HG03064 (cell line): ENCODE data around the gene CSRNP3.

Source experiments
- ATAC-seq: cut with Tn5 transposase; IDR thresholded peaks from one replicate; pipeline ENCODE4 v1.9.1; 2021; ENCODE audit warnings: low read depth; ENCODE audit not compliant: unreplicated experiment

CSRNP3 gene

DNA sequence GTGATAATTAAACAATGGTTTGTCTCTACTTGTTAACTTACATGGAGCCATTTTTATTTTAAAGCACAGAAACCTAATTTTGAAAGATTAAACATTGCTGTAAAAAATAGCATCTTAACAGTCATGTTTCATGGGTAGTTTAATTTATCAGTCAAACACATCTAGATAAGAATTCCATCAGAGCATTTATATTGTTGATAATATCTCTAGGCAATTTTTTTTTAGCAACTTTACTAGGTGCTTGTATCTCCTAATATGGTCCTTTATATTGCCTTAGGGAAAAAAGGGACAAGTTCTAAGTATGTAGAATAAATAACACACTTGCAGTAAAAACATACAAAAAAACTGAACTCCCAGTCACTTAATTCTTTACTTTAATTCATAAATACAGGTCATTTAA, 863 bp downstream of the CSRNP3 start:
- ATAC-seq, result no peak

DNA sequence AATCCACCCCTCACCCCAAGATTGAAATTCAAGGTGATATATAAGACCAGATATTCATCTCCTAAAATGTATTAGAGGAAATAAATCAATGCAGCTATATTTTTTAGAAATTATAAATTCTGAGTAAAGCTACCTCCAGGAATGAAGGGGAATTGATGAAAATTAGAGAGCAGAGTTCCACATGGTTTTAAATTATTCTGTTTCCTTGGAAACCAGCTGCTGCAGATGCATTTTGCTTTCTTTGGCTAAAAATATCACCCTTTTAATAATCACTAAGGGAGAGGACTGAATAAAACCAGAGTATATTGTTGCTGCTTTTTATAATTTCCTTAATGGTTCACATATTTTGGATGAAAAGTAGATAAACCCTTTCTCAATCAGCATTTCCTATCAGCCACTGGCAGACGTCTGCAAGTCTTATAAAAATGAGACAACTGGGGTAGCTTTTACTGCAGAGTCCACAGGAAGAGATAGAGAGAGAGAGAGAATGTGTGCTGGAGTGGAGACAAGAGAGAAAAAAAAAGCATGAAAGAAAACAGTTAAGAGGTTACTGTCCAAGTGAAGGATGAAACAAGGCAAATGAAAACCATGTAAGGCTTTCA, 2.0 kb downstream of the CSRNP3 start:
- ATAC-seq, result no peak

DNA sequence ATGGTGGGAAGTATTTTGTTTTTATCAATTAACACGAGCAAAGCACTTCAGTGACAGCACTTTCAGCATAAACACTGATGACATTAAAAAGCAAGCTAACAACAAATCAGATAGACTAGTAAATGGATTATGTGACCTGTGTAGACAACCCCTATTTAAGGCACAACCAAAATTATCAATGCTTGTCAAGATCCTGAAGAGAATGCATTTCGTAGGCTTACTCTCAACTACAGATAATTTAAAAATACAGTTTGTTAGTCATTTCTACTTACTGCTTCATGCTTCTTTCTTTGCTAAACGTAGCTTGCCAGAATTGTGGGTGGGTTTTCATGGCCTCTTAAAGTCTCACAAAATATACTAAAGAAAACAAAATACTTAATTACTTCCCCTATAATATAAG, 3.4 kb downstream of the CSRNP3 start:
- ATAC-seq, result no peak

- ATAC-seq, result no peak
Observed at GRCh38 chr2:165474619-165475276, 5.2 kb downstream of the CSRNP3 start.

DNA sequence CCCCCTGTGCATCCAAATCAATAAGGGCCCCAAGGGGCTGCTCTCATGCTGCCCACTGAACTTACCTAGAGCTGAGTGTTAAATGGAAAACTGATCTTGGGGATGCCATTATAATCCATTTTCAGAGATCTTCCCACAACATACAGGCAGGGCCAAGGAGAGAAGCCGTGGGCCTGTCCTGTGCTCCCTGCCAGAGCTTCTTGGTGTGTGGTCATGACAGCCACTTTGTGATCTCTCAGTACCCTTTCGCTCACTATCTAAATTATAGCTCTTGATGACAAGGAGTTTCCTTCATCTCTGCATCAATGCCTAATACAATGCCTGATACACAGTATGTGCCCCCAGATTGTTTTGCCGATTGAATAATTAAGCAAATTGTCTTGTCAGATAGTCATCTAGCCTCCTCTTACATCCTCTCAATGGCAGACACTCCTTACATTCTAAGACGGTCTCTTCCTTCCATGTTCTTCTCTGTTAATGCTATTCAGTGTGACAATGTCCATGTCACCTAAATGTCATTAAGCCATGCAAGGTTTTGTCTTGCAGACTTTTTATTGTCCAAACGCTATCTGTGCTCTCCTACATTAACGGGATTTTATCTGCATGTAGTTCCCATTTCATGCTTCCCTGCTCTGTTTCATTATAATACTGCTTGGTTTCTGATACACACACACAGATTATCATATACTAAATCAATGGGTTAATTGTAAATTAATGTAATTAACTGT, 5.9 kb downstream of the CSRNP3 start:
- ATAC-seq, result no peak

- ATAC-seq, result no peak
Observed at GRCh38 chr2:165479856-165480255, 10.4 kb downstream of the CSRNP3 start.

- ATAC-seq, result no peak
Observed at GRCh38 chr2:165494573-165494972, 25.1 kb downstream of the CSRNP3 start.

- no peak for ATAC-seq
Observed at GRCh38 chr2:165497659-165498317, 28.3 kb downstream of the CSRNP3 start.

GRCh38 chr2:165499131-165499530, 29.6 kb downstream of the CSRNP3 start:
- ATAC-seq, result no peak

GRCh38 chr2:165500001-165500400, 30.5 kb downstream of the CSRNP3 start:
- no peak for ATAC-seq

DNA sequence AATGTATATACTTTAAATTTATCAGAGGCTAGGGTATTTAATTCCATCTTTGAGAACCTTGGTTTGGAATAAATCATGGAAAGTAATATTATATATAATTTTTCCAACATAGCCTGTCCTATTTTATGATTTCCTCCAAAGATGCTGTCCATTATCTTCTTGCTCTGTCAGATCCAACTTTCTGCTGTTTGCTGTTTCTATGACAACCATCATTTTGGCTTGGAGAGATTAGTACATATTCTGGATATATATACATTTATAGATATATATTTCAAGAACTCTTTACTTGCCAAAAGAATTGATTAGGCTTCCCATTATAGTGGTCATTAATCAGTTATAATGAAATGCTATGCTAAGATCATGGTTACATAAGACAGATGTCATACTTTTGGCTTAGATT, 31.3 kb downstream of the CSRNP3 start:
- no peak for ATAC-seq

GRCh38 chr2:165505514-165505913, 36.0 kb downstream of the CSRNP3 start:
- no peak for ATAC-seq

DNA sequence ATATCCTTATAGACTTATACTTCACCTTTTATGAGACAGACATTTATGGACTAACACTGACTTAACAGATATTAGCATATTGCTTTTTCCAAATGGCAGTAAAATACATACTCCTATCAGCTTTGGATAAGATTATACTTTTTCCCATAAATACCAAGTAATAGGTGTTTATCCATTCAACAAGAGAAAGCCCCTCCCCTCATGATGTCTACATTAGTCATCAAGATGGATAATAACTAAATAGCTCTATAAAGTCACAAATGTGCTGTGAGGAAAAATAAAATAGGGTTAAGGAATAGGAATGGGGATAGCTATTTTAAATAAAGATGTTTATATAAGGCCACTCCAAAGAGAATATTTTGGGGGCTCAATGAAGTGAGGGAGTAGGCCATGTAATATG, 39.4 kb downstream of the CSRNP3 start:
- no peak for ATAC-seq

- no peak for ATAC-seq
Observed at GRCh38 chr2:165513479-165513878, 44.0 kb downstream of the CSRNP3 start.

- no peak for ATAC-seq
Observed at GRCh38 chr2:165518611-165519010, 49.1 kb downstream of the CSRNP3 start.

DNA sequence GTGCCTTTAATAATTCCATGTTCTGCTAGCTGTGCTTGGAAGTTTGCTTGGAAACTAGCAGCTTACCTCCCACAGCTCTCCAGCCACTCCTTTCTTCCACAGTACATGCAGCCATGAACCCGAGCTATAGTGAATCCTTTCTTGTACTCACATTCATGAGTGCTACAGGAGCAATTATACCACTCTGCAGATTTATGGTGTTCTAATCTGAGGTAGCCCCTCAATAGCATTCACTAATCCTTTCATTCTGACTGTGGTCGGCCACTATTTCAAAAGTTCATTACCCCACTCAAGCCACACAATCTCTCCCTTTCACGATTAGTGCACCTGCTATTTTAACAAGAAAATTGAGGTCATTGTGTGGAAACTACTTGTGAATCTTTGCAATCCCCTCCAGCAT, 53.2 kb downstream of the CSRNP3 start:
- no peak for ATAC-seq

- no peak for ATAC-seq
Observed at GRCh38 chr2:165524720-165525119, 55.2 kb downstream of the CSRNP3 start.

DNA sequence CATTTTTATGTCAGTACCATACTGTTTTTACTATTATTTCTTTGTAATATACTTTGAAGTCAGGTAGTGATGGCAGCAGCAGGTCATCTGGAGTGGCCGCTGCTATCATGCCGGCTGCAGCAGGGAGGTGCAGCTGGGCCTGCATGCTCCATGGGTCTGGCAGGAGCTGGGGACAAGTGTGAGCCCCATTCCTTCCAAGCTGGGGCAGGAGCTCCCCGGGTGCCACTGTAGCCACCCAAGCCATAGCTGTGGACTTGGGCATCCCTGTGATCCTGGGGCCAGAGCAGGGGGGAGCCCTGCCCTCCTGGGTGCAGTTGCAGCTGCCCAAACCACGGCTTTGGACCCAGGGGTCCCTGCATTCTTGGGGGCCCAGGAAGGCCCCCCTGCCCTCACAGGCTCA, 59.2 kb downstream of the CSRNP3 start:
- ATAC-seq, result no peak

- no peak for ATAC-seq
Observed at GRCh38 chr2:165529130-165529529, 59.6 kb downstream of the CSRNP3 start.

DNA sequence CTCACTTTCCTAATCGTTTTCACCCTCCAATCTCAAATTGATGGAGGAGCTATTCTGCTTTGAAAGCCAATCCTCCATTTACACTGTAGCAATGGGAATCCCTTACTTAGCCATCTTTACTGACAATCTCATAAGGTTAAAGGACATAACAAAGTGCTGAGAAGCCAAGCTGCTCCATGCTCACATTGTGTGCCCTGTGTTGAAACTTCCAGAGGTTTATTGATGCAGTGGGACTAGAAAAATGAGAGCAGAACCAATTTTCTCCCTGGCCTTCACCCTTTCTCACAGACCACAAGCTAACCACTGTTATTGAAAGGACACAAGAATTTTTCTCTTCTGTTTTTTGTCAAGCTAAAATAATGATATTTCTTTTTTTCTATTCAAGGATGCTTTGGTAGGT, 63.8 kb downstream of the CSRNP3 start:
- ATAC-seq, result no peak

- no peak for ATAC-seq
Observed at GRCh38 chr2:165535471-165535870, 66.0 kb downstream of the CSRNP3 start.
